ENCODE results near the gene CDKAL1.
A peak's percentile ranks its signal among the peaks of the same experiment; 100 is the strongest.

CDKAL1 gene

DNA sequence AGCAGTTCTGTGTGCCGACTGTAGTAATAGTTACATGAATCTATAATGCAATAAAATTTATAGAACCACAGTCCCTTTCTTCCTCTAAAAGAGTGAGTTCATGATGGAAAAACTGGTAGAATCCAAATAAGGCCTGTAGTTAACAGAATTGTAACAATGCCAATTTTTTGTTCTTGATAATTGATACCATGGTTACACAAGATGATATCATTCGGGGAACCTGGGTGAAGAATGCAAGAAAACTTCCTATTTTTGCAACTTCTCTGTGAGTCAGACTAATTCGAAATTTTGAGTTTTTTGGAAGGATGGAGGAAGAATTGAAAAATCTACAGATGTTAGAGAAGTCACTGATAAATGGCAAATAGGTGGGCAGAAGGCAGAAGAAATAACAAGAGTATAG lies 381.8 kb downstream of the CDKAL1 start:
- no peak for DNase-seq
- H3K27me3 ChIP-seq (ENCODE audit: control insufficient read depth in 1 of 2, insufficient read depth in 1 of 2, low read length in 2 of 2), result no peaks in the 10 kb centered on the region
- H4K91ac ChIP-seq (ENCODE audit: low read length), result no peak overlapping the region
- H3K9me3 ChIP-seq (ENCODE audit: control insufficient read depth, low read length), result peaks cover 9% of the 10 kb centered on the region
- no peak overlapping the region for H2BK15ac ChIP-seq (ENCODE audit: low read depth, poor library complexity, severe bottlenecking)
- no peak overlapping the region for H3K18ac ChIP-seq (ENCODE audit: low read depth in 1 of 2, low read length in 2 of 2)
- no peaks in the 10 kb centered on the region for H3K4me1 ChIP-seq (ENCODE audit: control insufficient read depth, insufficient read depth, low read depth, low read length)
- H3K9ac ChIP-seq (ENCODE audit: low read length), result peak overlapping the region; percentile 59
- H3K14ac ChIP-seq (ENCODE audit: low read length in 2 of 2), result no peak overlapping the region
- H4K8ac ChIP-seq (ENCODE audit: low read length), result no peak overlapping the region
- H3K4ac ChIP-seq (ENCODE audit: low read depth in 1 of 2, low read length in 2 of 2), result no peak overlapping the region
- H3K36me3 ChIP-seq (ENCODE audit: control insufficient read depth in 1 of 2, insufficient read depth in 2 of 2, low read depth in 1 of 2, low read length in 2 of 2), result peaks cover 0 to 4% of the 10 kb centered on the region in 2 experiments
- no peak overlapping the region for H3K4me3 ChIP-seq (ENCODE audit: insufficient read depth in 1 of 2, low read depth in 1 of 2, low read length in 2 of 2)
- H3K23ac ChIP-seq (ENCODE audit: low read length in 2 of 2), result no peak overlapping the region
- no peak overlapping the region for H3K4me2 ChIP-seq (ENCODE audit: low read length, poor library complexity, severe bottlenecking)
- no peak overlapping the region for H2AK5ac ChIP-seq (ENCODE audit: low read length, severe bottlenecking)
- WGBS, result 95% methylated on average over 2 of the region's 3 CpGs
- no peak overlapping the region for H3K27ac ChIP-seq (ENCODE audit: low read length, poor library complexity, severe bottlenecking)
- no peak overlapping the region for H2BK5ac ChIP-seq (ENCODE audit: low read depth, low read length, poor library complexity, severe bottlenecking)
- no peak overlapping the region for H2BK120ac ChIP-seq (ENCODE audit: low read depth, low read length)
- H3K79me1 ChIP-seq (replicated peaks; ENCODE audit: low read length, poor library complexity, severe bottlenecking), result no peaks in the 10 kb centered on the region
- no peak overlapping the region for H2BK12ac ChIP-seq (ENCODE audit: low read length in 2 of 2)
- no peak overlapping the region for H2AFZ ChIP-seq (ENCODE audit: low read depth, low read length)

DNA sequence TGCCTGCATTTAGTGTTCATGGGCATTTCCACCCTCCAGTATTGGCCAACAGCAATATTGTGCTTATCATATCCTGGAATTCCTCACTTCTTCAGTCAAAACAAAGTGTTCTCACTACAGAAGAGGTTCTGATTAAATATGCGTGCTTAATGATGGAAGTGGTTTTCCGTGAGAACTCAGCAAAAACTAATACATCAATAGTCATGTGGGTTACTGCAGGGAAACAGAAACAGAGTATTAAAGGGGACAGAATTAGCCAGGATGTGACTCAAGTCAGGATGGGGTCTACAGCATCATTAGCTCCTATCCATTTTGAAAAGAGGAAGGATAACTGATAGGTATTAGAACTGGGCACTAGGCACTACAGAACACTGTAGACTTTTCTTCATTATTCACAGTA lies 384.6 kb downstream of the CDKAL1 start:
- 100% methylated on average over 2 of the region's 2 CpGs for WGBS
- peaks cover 4% of the 10 kb centered on the region for H3K9me3 ChIP-seq (ENCODE audit: control insufficient read depth, low read length)
- no peaks in the 10 kb centered on the region for H3K27me3 ChIP-seq (ENCODE audit: control insufficient read depth in 1 of 2, insufficient read depth in 1 of 2, low read length in 2 of 2)
- H3K36me3 ChIP-seq (ENCODE audit: control insufficient read depth in 1 of 2, insufficient read depth in 2 of 2, low read depth in 1 of 2, low read length in 2 of 2), result no peaks in the 10 kb centered on the region
- H4K91ac ChIP-seq (ENCODE audit: low read length), result no peak overlapping the region
- peaks cover 2% of the 10 kb centered on the region for H3K4me1 ChIP-seq (ENCODE audit: control insufficient read depth, insufficient read depth, low read depth, low read length)
- no peak overlapping the region for H3K23ac ChIP-seq (ENCODE audit: low read length in 2 of 2)
- H2BK5ac ChIP-seq (ENCODE audit: low read depth, low read length, poor library complexity, severe bottlenecking), result no peak overlapping the region
- no peak overlapping the region for H3K4ac ChIP-seq (ENCODE audit: low read depth in 1 of 2, low read length in 2 of 2)
- no peak overlapping the region for H3K9ac ChIP-seq (ENCODE audit: low read length)
- no peak overlapping the region for H3K14ac ChIP-seq (ENCODE audit: low read length in 2 of 2)
- H2AFZ ChIP-seq (ENCODE audit: low read depth, low read length), result no peak overlapping the region
- H4K8ac ChIP-seq (ENCODE audit: low read length), result no peak overlapping the region
- H2BK120ac ChIP-seq (ENCODE audit: low read depth, low read length), result no peak overlapping the region
- no peak overlapping the region for H2AK5ac ChIP-seq (ENCODE audit: low read length, severe bottlenecking)
- H3K4me2 ChIP-seq (ENCODE audit: low read length, poor library complexity, severe bottlenecking), result no peak overlapping the region
- H3K27ac ChIP-seq (ENCODE audit: low read length, poor library complexity, severe bottlenecking), result no peak overlapping the region
- H3K79me1 ChIP-seq (replicated peaks; ENCODE audit: low read length, poor library complexity, severe bottlenecking), result no peaks in the 10 kb centered on the region
- no peak overlapping the region for H2BK15ac ChIP-seq (ENCODE audit: low read depth, poor library complexity, severe bottlenecking)
- no peak overlapping the region for H3K4me3 ChIP-seq (ENCODE audit: insufficient read depth in 1 of 2, low read depth in 1 of 2, low read length in 2 of 2)
- H3K18ac ChIP-seq (ENCODE audit: low read depth in 1 of 2, low read length in 2 of 2), result no peak overlapping the region
- H2BK12ac ChIP-seq (ENCODE audit: low read length in 2 of 2), result no peak overlapping the region
- DNase-seq, result no peak

DNA sequence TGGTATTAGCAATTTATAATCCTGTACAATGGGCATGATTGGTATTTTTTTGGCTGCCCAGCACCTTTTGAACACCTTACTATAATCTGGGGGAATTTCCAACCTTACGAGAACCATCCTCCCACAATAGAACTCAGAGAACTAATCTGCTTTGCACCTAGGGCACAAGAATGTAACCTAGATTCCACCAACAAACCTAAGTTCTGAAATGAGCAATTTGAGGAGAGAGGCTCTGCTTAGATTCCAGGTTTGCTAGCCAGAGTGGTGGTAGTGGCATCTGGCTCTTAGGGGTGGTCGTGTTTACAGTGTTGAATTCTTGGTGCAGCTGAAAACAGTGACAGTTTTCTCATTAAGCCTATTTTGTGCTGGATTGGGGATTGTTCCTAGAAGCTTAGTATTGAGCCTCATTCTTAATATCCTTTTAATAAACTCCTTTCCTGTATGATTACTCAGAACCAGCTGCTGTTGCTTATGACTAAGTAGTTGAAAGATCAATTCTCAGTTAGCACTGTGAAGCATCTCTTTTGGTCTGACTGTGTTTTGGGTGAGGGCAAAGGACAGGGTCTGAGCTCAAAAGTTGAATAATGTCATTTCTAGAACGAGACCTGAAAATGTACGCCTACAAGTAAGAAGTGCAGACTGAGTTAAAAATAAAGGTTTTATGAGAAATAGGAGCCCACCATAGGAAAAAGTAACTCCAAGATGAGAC lies 385.6 kb downstream of the CDKAL1 start:
- H3K4me3 ChIP-seq (ENCODE audit: insufficient read depth in 1 of 2, low read depth in 1 of 2, low read length in 2 of 2), result no peak overlapping the region
- no peak overlapping the region for H3K14ac ChIP-seq (ENCODE audit: low read length in 2 of 2)
- H2BK12ac ChIP-seq (ENCODE audit: low read length in 2 of 2), result no peak overlapping the region
- no peak overlapping the region for H3K4ac ChIP-seq (ENCODE audit: low read depth in 1 of 2, low read length in 2 of 2)
- H3K23ac ChIP-seq (ENCODE audit: low read length in 2 of 2), result no peak overlapping the region
- H3K36me3 ChIP-seq (ENCODE audit: control insufficient read depth in 1 of 2, insufficient read depth in 2 of 2, low read depth in 1 of 2, low read length in 2 of 2), result no peaks in the 10 kb centered on the region
- H2BK15ac ChIP-seq (ENCODE audit: low read depth, poor library complexity, severe bottlenecking), result no peak overlapping the region
- no peak overlapping the region for H4K8ac ChIP-seq (ENCODE audit: low read length)
- peaks cover 2% of the 10 kb centered on the region for H3K4me1 ChIP-seq (ENCODE audit: control insufficient read depth, insufficient read depth, low read depth, low read length)
- H3K4me2 ChIP-seq (ENCODE audit: low read length, poor library complexity, severe bottlenecking), result no peak overlapping the region
- H3K9ac ChIP-seq (ENCODE audit: low read length), result peak overlapping the region; percentile 71
- H3K9me3 ChIP-seq (ENCODE audit: control insufficient read depth, low read length), result peaks cover 4% of the 10 kb centered on the region
- H4K91ac ChIP-seq (ENCODE audit: low read length), result no peak overlapping the region
- H2AFZ ChIP-seq (ENCODE audit: low read depth, low read length), result no peak overlapping the region
- no peak for DNase-seq
- no peak overlapping the region for H2BK120ac ChIP-seq (ENCODE audit: low read depth, low read length)
- no peaks in the 10 kb centered on the region for H3K27me3 ChIP-seq (ENCODE audit: control insufficient read depth in 1 of 2, insufficient read depth in 1 of 2, low read length in 2 of 2)
- no peak overlapping the region for H3K18ac ChIP-seq (ENCODE audit: low read depth in 1 of 2, low read length in 2 of 2)
- no peak overlapping the region for H2BK5ac ChIP-seq (ENCODE audit: low read depth, low read length, poor library complexity, severe bottlenecking)
- H3K27ac ChIP-seq (ENCODE audit: low read length, poor library complexity, severe bottlenecking), result no peak overlapping the region
- 85% methylated on average over 4 of the region's 4 CpGs for WGBS
- no peak overlapping the region for H2AK5ac ChIP-seq (ENCODE audit: low read length, severe bottlenecking)
- H3K79me1 ChIP-seq (replicated peaks; ENCODE audit: low read length, poor library complexity, severe bottlenecking), result no peaks in the 10 kb centered on the region

DNA sequence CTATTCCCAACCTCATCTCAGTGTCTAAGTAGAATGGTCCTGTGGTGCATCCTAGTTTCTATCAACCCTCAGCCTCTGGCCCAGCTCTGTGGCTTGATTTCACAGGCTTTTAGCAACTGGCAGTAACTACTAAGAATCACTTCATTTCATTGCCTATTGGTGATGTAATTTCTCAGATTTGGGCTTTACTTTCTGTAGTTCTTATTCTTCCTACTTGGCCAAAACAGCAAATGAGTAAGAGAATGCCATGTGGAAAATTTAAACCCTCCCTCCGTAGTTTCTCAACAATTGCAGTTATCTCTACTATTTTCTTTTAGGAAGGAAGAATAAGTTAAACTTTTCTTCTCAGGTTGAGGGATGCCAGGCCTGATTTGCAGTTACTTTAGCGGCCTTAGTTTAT lies 387.3 kb downstream of the CDKAL1 start:
- Histone ChIP-seq H3K9me3 (ENCODE audit: control insufficient read depth, low read length) (no peaks in the 10 kb centered on the region), H2BK15ac (ENCODE audit: low read depth, poor library complexity, severe bottlenecking) (no peak overlapping the region), H3K79me1 (replicated peaks; ENCODE audit: low read length, poor library complexity, severe bottlenecking) (no peaks in the 10 kb centered on the region), H3K4me3 (ENCODE audit: insufficient read depth in 1 of 2, low read depth in 1 of 2, low read length in 2 of 2) (no peak overlapping the region), H3K36me3 (ENCODE audit: control insufficient read depth in 1 of 2, insufficient read depth in 2 of 2, low read depth in 1 of 2, low read length in 2 of 2) (no peaks in the 10 kb centered on the region), H4K91ac (ENCODE audit: low read length) (no peak overlapping the region), H3K27ac (ENCODE audit: low read length, poor library complexity, severe bottlenecking) (no peak overlapping the region), H2BK120ac (ENCODE audit: low read depth, low read length) (no peak overlapping the region), H2BK12ac (ENCODE audit: low read length in 2 of 2) (no peak overlapping the region), H2AK5ac (ENCODE audit: low read length, severe bottlenecking) (no peak overlapping the region), H3K27me3 (ENCODE audit: control insufficient read depth in 1 of 2, insufficient read depth in 1 of 2, low read length in 2 of 2) (no peaks in the 10 kb centered on the region), H3K14ac (ENCODE audit: low read length in 2 of 2) (no peak overlapping the region), H3K4me1 (ENCODE audit: control insufficient read depth, insufficient read depth, low read depth, low read length) (peaks cover 2% of the 10 kb centered on the region), H4K8ac (ENCODE audit: low read length) (no peak overlapping the region), H3K18ac (ENCODE audit: low read depth in 1 of 2, low read length in 2 of 2) (no peak overlapping the region), H2AFZ (ENCODE audit: low read depth, low read length) (no peak overlapping the region), H2BK5ac (ENCODE audit: low read depth, low read length, poor library complexity, severe bottlenecking) (no peak overlapping the region), H3K23ac (ENCODE audit: low read length in 2 of 2) (no peak overlapping the region), H3K4me2 (ENCODE audit: low read length, poor library complexity, severe bottlenecking) (no peak overlapping the region), H3K9ac (ENCODE audit: low read length) (peak overlapping the region; percentile 55), H3K4ac (ENCODE audit: low read depth in 1 of 2, low read length in 2 of 2) (no peak overlapping the region)
- 100% methylated on average over 1 of the region's 2 CpGs for WGBS
- DNase-seq, result no peak

Measured in mesenchymal stem cell (in vitro differentiated cells and primary cell).